Measurements from ENCODE around the gene HDGFL3. TPM values are rescaled to one million over a fixed set of nuclear protein-coding genes. Genes with fewer than 3 reads are reported as not detected.

The HDGFL3 gene
- total RNA-seq, 4 donors from 2014 or later: 3.7 to 47.7 (median 17.1) TPM

DNA sequence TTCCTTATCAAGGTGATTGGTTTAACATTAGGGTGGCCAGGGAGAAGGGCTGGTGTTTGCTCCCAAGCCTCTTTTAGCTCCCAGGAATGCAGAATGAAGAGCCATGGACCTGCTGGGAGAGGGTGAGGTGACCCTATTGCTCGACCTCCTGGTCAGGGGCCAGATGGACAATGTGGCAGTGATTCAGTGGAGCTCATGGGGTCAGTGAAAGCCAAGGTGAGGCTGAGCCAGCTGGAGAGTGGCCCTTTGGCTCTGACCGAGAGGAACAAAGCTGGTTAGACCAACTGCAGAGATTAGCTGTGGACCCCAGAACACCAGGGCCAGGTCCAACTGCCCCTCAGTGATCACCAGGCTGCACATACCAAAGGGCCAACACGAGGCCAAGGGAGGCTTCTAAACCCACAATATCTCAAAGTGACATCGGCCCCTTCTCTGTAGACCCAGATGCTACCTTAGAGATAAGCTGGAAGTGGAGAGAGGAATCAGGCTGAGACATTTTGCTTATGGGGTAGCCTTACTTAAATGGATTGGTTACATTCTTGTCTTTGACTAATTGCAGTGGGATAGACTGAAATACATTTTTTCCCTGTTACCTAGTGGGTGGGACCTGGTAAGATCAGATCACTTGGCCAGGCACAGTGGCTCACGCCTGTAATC is 124.8 kb downstream of the HDGFL3 start:
- intact Hi-C loops (cut with DNase I): no loop called here
- Histone ChIP-seq H3K27ac (no peak overlapping the region), H3K27me3 (peaks cover 0 to 25% (median 0%) of the 10 kb centered on the region in 4 donors), H3K4me1 (no peaks in the 10 kb centered on the region), H3K4me3 (no peak overlapping the region), H3K36me3 (no peaks in the 10 kb centered on the region), H3K9me3 (no peaks in the 10 kb centered on the region)
- TF ChIP-seq CTCF (IDR thresholded peaks at IDR 0.05): no peak
- no peak for TF ChIP-seq POLR2A (IDR thresholded peaks at IDR 0.05)
- 40 to 55% methylated on average over 3 to 5 of the region's 5 CpGs for WGBS, 2 donors
- no peak for DNase-seq

DNA sequence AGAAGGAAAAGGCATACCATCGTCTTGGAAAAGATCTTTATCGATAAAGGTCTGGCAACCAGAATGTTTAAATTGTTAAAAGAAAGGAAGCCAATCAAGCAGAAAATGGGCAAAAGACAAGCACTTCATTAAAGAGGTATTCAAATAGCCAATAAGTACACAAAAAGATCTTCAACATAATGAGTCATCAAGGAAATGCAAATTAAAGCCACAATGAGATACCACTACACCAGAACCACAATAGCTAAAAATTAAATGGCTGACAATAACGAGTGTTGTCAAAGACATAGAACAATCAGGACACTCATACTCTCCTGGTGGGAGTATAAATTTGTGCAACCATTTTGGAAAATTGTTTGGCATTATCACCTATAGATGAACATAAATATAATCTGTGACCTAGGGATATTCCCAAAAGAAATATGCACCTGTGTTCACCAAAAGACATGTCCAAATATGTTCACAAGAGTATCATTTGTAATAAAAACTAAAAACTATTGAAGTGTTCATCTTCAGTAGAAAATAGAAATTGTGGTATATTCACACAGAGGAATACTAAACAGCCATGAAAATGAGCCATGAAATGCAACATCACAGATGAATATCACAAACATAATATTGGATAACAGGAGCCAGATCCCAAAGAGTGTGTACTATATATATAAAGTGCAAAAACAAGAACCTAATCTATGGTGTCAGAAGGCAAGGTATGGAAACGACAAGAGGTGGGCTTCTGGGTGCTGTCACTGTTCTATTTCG is 126.2 kb downstream of the HDGFL3 start:
- intact Hi-C loops (cut with DNase I): no loop called here
- no peak for TF ChIP-seq CTCF (IDR thresholded peaks at IDR 0.05)
- no peak for TF ChIP-seq POLR2A (IDR thresholded peaks at IDR 0.05)
- H3K4me3 ChIP-seq: no peak overlapping the region
- H3K27ac ChIP-seq: no peak overlapping the region
- DNase-seq: no peak
- H3K36me3 ChIP-seq: no peaks in the 10 kb centered on the region
- no peaks in the 10 kb centered on the region for H3K4me1 ChIP-seq
- peaks cover 0 to 37% (median 0%) of the 10 kb centered on the region in 4 donors for H3K27me3 ChIP-seq
- no peaks in the 10 kb centered on the region for H3K9me3 ChIP-seq
- WGBS, 2 donors: 61 to 73% methylated on average over 5 of the region's 5 CpGs

- intact Hi-C loops (cut with DNase I): no loop called here
These were observed 128.9 kb downstream of the HDGFL3 start for GRCh38 chr15:83078712-83079111.

More at GRCh38 chr15:83078712-83079111, 128.9 kb downstream of the HDGFL3 start:
- Histone ChIP-seq H3K4me1 (no peaks in the 10 kb centered on the region), H3K9me3 (peaks cover 0 to 8% (median under 1%) of the 10 kb centered on the region in 3 donors), H3K27ac (no peak overlapping the region), H3K36me3 (no peaks in the 10 kb centered on the region), H3K4me3 (no peak overlapping the region), H3K27me3 (peaks cover 0 to 46% (median 0%) of the 10 kb centered on the region in 4 donors)
- 57 to 69% methylated on average over 6 to 7 of the region's 7 CpGs for WGBS, 2 donors
- TF ChIP-seq POLR2A (IDR thresholded peaks at IDR 0.05) (no peak), CTCF (IDR thresholded peaks at IDR 0.05) (no peak)
- DNase-seq: no peak

Other genes with a start within 250 kb of the HDGFL3 start
- 10 to 100 TPM; 29.1 to 31.5 (median 31.1) TPM for gene RAMAC, start 221.6 kb downstream of the HDGFL3 start, total RNA-seq
- 10 to 100 TPM in 3 of 4 donors, 1 to 10 TPM in 1; 6.1 to 31.4 (median 18.6) TPM for gene C15orf40, start 196.2 kb downstream of the HDGFL3 start, total RNA-seq
- gene BTBD1, start 140.6 kb downstream of the HDGFL3 start, total RNA-seq: 10 to 100 TPM; 37.3 to 60.8 (median 55.9) TPM
- 1 to 10 TPM in 3 of 4 donors, under 1 TPM in 1; 0.45 to 4.3 (median 2.5) TPM for gene TM6SF1, start 100.2 kb downstream of the HDGFL3 start, total RNA-seq
- 10 to 100 TPM; 21.2 to 38.3 (median 26.7) TPM for gene BNC1, start 76.8 kb upstream of the HDGFL3 start, total RNA-seq
- 1 to 10 TPM in 3 of 4 donors, under 1 TPM in 1; 0.57 to 5.7 (median 2.1) TPM for gene SH3GL3, start 239.5 kb upstream of the HDGFL3 start, total RNA-seq

Measured in esophagus squamous epithelium (tissue), 5 donors.